ENCODE data around the gene PRR5.

The PRR5 gene

GRCh38 chr22:44680058-44680457, 21.9 kb upstream of the PRR5 start:
- no peak overlapping the region for H3K18ac ChIP-seq (ENCODE audit: low read length)
- no peak overlapping the region for H3K9ac ChIP-seq (ENCODE audit: low read length)
- H3K79me1 ChIP-seq (ENCODE audit: low read length) = no peaks in the 10 kb centered on the region
- H2BK15ac ChIP-seq (replicated peaks; ENCODE audit: low read depth) = no peak overlapping the region
- H3K79me2 ChIP-seq (ENCODE audit: control insufficient read depth, insufficient read depth, low read length) = no peaks in the 10 kb centered on the region
- H3K4me2 ChIP-seq (ENCODE audit: low read length) = no peak overlapping the region
- H4K8ac ChIP-seq (ENCODE audit: low read depth, low read length) = no peak overlapping the region
- H3K27me3 ChIP-seq (ENCODE audit: insufficient read depth, low read length, poor library complexity) = no peaks in the 10 kb centered on the region
- no peak overlapping the region for H3K23ac ChIP-seq (ENCODE audit: low read length)
- no peak overlapping the region for H3K27ac ChIP-seq (ENCODE audit: low read depth, low read length)
- peaks cover 5% of the 10 kb centered on the region for H3K4me1 ChIP-seq (ENCODE audit: control insufficient read depth, low read depth, low read length)
- no peak overlapping the region for H2BK5ac ChIP-seq (ENCODE audit: low read length)
- no peak overlapping the region for H3K4me3 ChIP-seq (ENCODE audit: low read length)
- no peak overlapping the region for H3K4ac ChIP-seq (ENCODE audit: low read depth, low read length)
- DNase-seq = no peak
- no peak overlapping the region for H2BK120ac ChIP-seq (ENCODE audit: low read depth, low read length)
- no peak overlapping the region for H4K5ac ChIP-seq (ENCODE audit: low read length)
- no CpG with 5 or more reads among the region's 5 CpGs for WGBS (ENCODE audit: extremely low coverage, insufficient coverage, low lambda C conversion rate)
- H3K36me3 ChIP-seq (ENCODE audit: control insufficient read depth, insufficient read depth, low read length) = no peaks in the 10 kb centered on the region
- H2AK5ac ChIP-seq (ENCODE audit: low read length) = no peak overlapping the region
- H3K56ac ChIP-seq (ENCODE audit: low read length) = no peak overlapping the region

GRCh38 chr22:44680481-44680894, 21.5 kb upstream of the PRR5 start:
- H2AK5ac ChIP-seq (ENCODE audit: low read length) = no peak overlapping the region
- no peak overlapping the region for H3K56ac ChIP-seq (ENCODE audit: low read length)
- no CpG with 5 or more reads among the region's 7 CpGs for WGBS (ENCODE audit: extremely low coverage, insufficient coverage, low lambda C conversion rate)

GRCh38 chr22:44682556-44683168, 19.3 kb upstream of the PRR5 start:
- Histone ChIP-seq H3K18ac (ENCODE audit: low read length) (no peak overlapping the region), H3K56ac (ENCODE audit: low read length) (no peak overlapping the region), H3K79me2 (ENCODE audit: control insufficient read depth, insufficient read depth, low read length) (no peaks in the 10 kb centered on the region), H2BK15ac (replicated peaks; ENCODE audit: low read depth) (no peak overlapping the region), H3K36me3 (ENCODE audit: control insufficient read depth, insufficient read depth, low read length) (no peaks in the 10 kb centered on the region), H3K27ac (ENCODE audit: low read depth, low read length) (no peak overlapping the region), H3K4me1 (ENCODE audit: control insufficient read depth, low read depth, low read length) (peaks cover 6% of the 10 kb centered on the region), H3K4me3 (ENCODE audit: low read length) (no peak overlapping the region), H2BK120ac (ENCODE audit: low read depth, low read length) (no peak overlapping the region), H2AK5ac (ENCODE audit: low read length) (no peak overlapping the region), H3K23ac (ENCODE audit: low read length) (no peak overlapping the region), H4K5ac (ENCODE audit: low read length) (no peak overlapping the region), H3K9ac (ENCODE audit: low read length) (no peak overlapping the region), H2BK5ac (ENCODE audit: low read length) (no peak overlapping the region), H3K4me2 (ENCODE audit: low read length) (no peak overlapping the region), H3K27me3 (ENCODE audit: insufficient read depth, low read length, poor library complexity) (no peaks in the 10 kb centered on the region), H3K4ac (ENCODE audit: low read depth, low read length) (no peak overlapping the region), H3K79me1 (ENCODE audit: low read length) (no peaks in the 10 kb centered on the region), H4K8ac (ENCODE audit: low read depth, low read length) (no peak overlapping the region)
- DNase-seq = no peak
- WGBS (ENCODE audit: extremely low coverage, insufficient coverage, low lambda C conversion rate) = no CpG with 5 or more reads among the region's 11 CpGs

More at GRCh38 chr22:44680481-44680894, 21.5 kb upstream of the PRR5 start:
- Histone ChIP-seq H3K36me3 (ENCODE audit: control insufficient read depth, insufficient read depth, low read length) (no peaks in the 10 kb centered on the region), H4K8ac (ENCODE audit: low read depth, low read length) (no peak overlapping the region), H3K79me1 (ENCODE audit: low read length) (no peaks in the 10 kb centered on the region), H3K4me3 (ENCODE audit: low read length) (no peak overlapping the region), H3K79me2 (ENCODE audit: control insufficient read depth, insufficient read depth, low read length) (no peaks in the 10 kb centered on the region), H3K9ac (ENCODE audit: low read length) (no peak overlapping the region), H3K27ac (ENCODE audit: low read depth, low read length) (no peak overlapping the region), H3K4me1 (ENCODE audit: control insufficient read depth, low read depth, low read length) (peaks cover 6% of the 10 kb centered on the region), H3K23ac (ENCODE audit: low read length) (no peak overlapping the region), H3K18ac (ENCODE audit: low read length) (no peak overlapping the region), H4K5ac (ENCODE audit: low read length) (no peak overlapping the region), H2BK5ac (ENCODE audit: low read length) (no peak overlapping the region), H3K4me2 (ENCODE audit: low read length) (no peak overlapping the region), H3K4ac (ENCODE audit: low read depth, low read length) (no peak overlapping the region), H2BK15ac (replicated peaks; ENCODE audit: low read depth) (no peak overlapping the region), H2BK120ac (ENCODE audit: low read depth, low read length) (no peak overlapping the region), H3K27me3 (ENCODE audit: insufficient read depth, low read length, poor library complexity) (no peaks in the 10 kb centered on the region)
- DNase-seq = no peak

- H2AK5ac ChIP-seq (ENCODE audit: low read length) = no peak overlapping the region
- no peak overlapping the region for H4K5ac ChIP-seq (ENCODE audit: low read length)
- WGBS (ENCODE audit: extremely low coverage, insufficient coverage, low lambda C conversion rate) = no CpG with 5 or more reads among the region's 5 CpGs
Measured at GRCh38 chr22:44683237-44683636, 18.8 kb upstream of the PRR5 start.

GRCh38 chr22:44683881-44684280, 18.1 kb upstream of the PRR5 start:
- Histone ChIP-seq H2BK5ac (ENCODE audit: low read length) (no peak overlapping the region), H3K4ac (ENCODE audit: low read depth, low read length) (no peak overlapping the region), H3K79me1 (ENCODE audit: low read length) (no peaks in the 10 kb centered on the region), H4K5ac (ENCODE audit: low read length) (no peak overlapping the region), H3K27ac (ENCODE audit: low read depth, low read length) (no peak overlapping the region), H3K36me3 (ENCODE audit: control insufficient read depth, insufficient read depth, low read length) (no peaks in the 10 kb centered on the region), H2BK120ac (ENCODE audit: low read depth, low read length) (no peak overlapping the region), H3K79me2 (ENCODE audit: control insufficient read depth, insufficient read depth, low read length) (no peaks in the 10 kb centered on the region), H3K4me3 (ENCODE audit: low read length) (no peak overlapping the region), H3K56ac (ENCODE audit: low read length) (no peak overlapping the region), H3K4me1 (ENCODE audit: control insufficient read depth, low read depth, low read length) (peaks cover 6% of the 10 kb centered on the region), H4K8ac (ENCODE audit: low read depth, low read length) (no peak overlapping the region), H3K27me3 (ENCODE audit: insufficient read depth, low read length, poor library complexity) (no peaks in the 10 kb centered on the region), H3K4me2 (ENCODE audit: low read length) (no peak overlapping the region), H2AK5ac (ENCODE audit: low read length) (no peak overlapping the region), H3K9ac (ENCODE audit: low read length) (no peak overlapping the region), H2BK15ac (replicated peaks; ENCODE audit: low read depth) (no peak overlapping the region), H3K18ac (ENCODE audit: low read length) (no peak overlapping the region), H3K23ac (ENCODE audit: low read length) (no peak overlapping the region)
- WGBS (ENCODE audit: extremely low coverage, insufficient coverage, low lambda C conversion rate) = no CpG with 5 or more reads among the region's 8 CpGs
- DNase-seq = no peak

More at GRCh38 chr22:44683237-44683636, 18.8 kb upstream of the PRR5 start:
- Histone ChIP-seq H3K27me3 (ENCODE audit: insufficient read depth, low read length, poor library complexity) (no peaks in the 10 kb centered on the region), H3K27ac (ENCODE audit: low read depth, low read length) (no peak overlapping the region), H4K8ac (ENCODE audit: low read depth, low read length) (no peak overlapping the region), H3K9ac (ENCODE audit: low read length) (no peak overlapping the region), H3K4me2 (ENCODE audit: low read length) (no peak overlapping the region), H3K36me3 (ENCODE audit: control insufficient read depth, insufficient read depth, low read length) (no peaks in the 10 kb centered on the region), H3K4ac (ENCODE audit: low read depth, low read length) (no peak overlapping the region), H3K56ac (ENCODE audit: low read length) (no peak overlapping the region), H3K4me1 (ENCODE audit: control insufficient read depth, low read depth, low read length) (peaks cover 6% of the 10 kb centered on the region), H2BK120ac (ENCODE audit: low read depth, low read length) (no peak overlapping the region), H3K79me1 (ENCODE audit: low read length) (no peaks in the 10 kb centered on the region), H3K4me3 (ENCODE audit: low read length) (no peak overlapping the region), H3K79me2 (ENCODE audit: control insufficient read depth, insufficient read depth, low read length) (no peaks in the 10 kb centered on the region), H3K23ac (ENCODE audit: low read length) (no peak overlapping the region), H3K18ac (ENCODE audit: low read length) (no peak overlapping the region), H2BK15ac (replicated peaks; ENCODE audit: low read depth) (no peak overlapping the region), H2BK5ac (ENCODE audit: low read length) (no peak overlapping the region)
- DNase-seq = no peak
